Activated T-cell treated with anti-CD3 and anti-CD28 coated beads, Interleukin-2, amount 50 U/mL, for 1 hour (primary cell): ENCODE measurements around the gene WNT16.

ENCODE experiments used
- DNase-seq: peaks from one replicate; pipeline ENCODE4 v3.0.0-alpha.2; 2020

WNT16 gene

GRCh38 chr7:121344497-121344896 lies 15.7 kb downstream of the WNT16 start:
- DNase-seq = no peak

- DNase-seq = no peak
These were observed 22.9 kb downstream of the WNT16 start for GRCh38 chr7:121351682-121352081.

- DNase-seq = no peak
These were observed 23.5 kb downstream of the WNT16 start for GRCh38 chr7:121352323-121352722.

GRCh38 chr7:121355574-121355973 lies 26.8 kb downstream of the WNT16 start:
- DNase-seq = no peak

- DNase-seq = no peak
These were observed 31.8 kb downstream of the WNT16 start for GRCh38 chr7:121360564-121360963.

GRCh38 chr7:121366852-121367431 lies 38.1 kb downstream of the WNT16 start:
- no peak for DNase-seq

GRCh38 chr7:121369462-121369861 lies 40.7 kb downstream of the WNT16 start:
- no peak for DNase-seq

GRCh38 chr7:121371367-121371766 lies 42.6 kb downstream of the WNT16 start:
- DNase-seq = no peak

GRCh38 chr7:121371883-121372282 lies 43.1 kb downstream of the WNT16 start:
- no peak for DNase-seq

- no peak for DNase-seq
These were observed 43.7 kb downstream of the WNT16 start for GRCh38 chr7:121372376-121373010.

- no peak for DNase-seq
These were observed 44.4 kb downstream of the WNT16 start for GRCh38 chr7:121373177-121373576.

- no peak for DNase-seq
These were observed 48.2 kb downstream of the WNT16 start for GRCh38 chr7:121376979-121377378.

GRCh38 chr7:121379930-121380329 lies 51.1 kb downstream of the WNT16 start:
- no peak for DNase-seq

GRCh38 chr7:121382473-121382872 lies 53.7 kb downstream of the WNT16 start:
- no peak for DNase-seq

GRCh38 chr7:121383235-121383910 lies 54.6 kb downstream of the WNT16 start:
- DNase-seq = no peak

- DNase-seq = no peak
These were observed 55.5 kb downstream of the WNT16 start for GRCh38 chr7:121384265-121384664.

- DNase-seq = no peak
These were observed 56.4 kb downstream of the WNT16 start for GRCh38 chr7:121385056-121385799.

GRCh38 chr7:121385800-121386179 lies 57.0 kb downstream of the WNT16 start:
- DNase-seq = no peak

GRCh38 chr7:121388950-121389349 lies 60.1 kb downstream of the WNT16 start:
- no peak for DNase-seq

GRCh38 chr7:121390109-121390508 lies 61.3 kb downstream of the WNT16 start:
- DNase-seq = no peak

- DNase-seq = no peak
These were observed 61.8 kb downstream of the WNT16 start for GRCh38 chr7:121390617-121391016.
